Measurements from ENCODE around the gene NCCRP1. TPM values are rescaled to one million over a fixed set of nuclear protein-coding genes. Genes with fewer than 3 reads are reported as not detected.

Gene NCCRP1
- polyA plus RNA-seq, 1 donor: 0.26 TPM

GRCh38 chr19:39247701-39248664 is 51.2 kb downstream of the NCCRP1 start:
- DNase-seq: no peak

- no peak for DNase-seq
These were observed 52.0 kb downstream of the NCCRP1 start, which contains the start of gene IFNL4 for GRCh38 chr19:39248806-39249205. IFNL4 (minus strand) TSS chr19:39248856.

- no peak for DNase-seq
These were observed 54.3 kb downstream of the NCCRP1 start for GRCh38 chr19:39251081-39251480.

Other genes starting within 250 kb of the NCCRP1 start
- gene FBXO17, start 221.2 kb upstream of the NCCRP1 start, polyA plus RNA-seq (ENCODE audit: insufficient read length): 32.3 TPM
- 4.1 TPM for gene FBXO27, start 164.4 kb upstream of the NCCRP1 start, polyA plus RNA-seq (ENCODE audit: insufficient read length)
- gene ACP7, start 112.6 kb upstream of the NCCRP1 start, polyA plus RNA-seq (ENCODE audit: insufficient read length): 0.14 TPM
- gene PAK4, start 71.2 kb upstream of the NCCRP1 start, polyA plus RNA-seq (ENCODE audit: insufficient read length): 23.0 TPM
- gene SYCN, start 7.3 kb downstream of the NCCRP1 start, polyA plus RNA-seq (ENCODE audit: insufficient read length): not detected
- not detected for gene IFNL3, start 48.0 kb downstream of the NCCRP1 start, polyA plus RNA-seq (ENCODE audit: insufficient read length)
- not detected for gene IFNL4, start 51.9 kb downstream of the NCCRP1 start, polyA plus RNA-seq (ENCODE audit: insufficient read length)
- gene IFNL2, start 71.4 kb downstream of the NCCRP1 start, polyA plus RNA-seq (ENCODE audit: insufficient read length): not detected
- not detected for gene IFNL1, start 99.4 kb downstream of the NCCRP1 start, polyA plus RNA-seq (ENCODE audit: insufficient read length)
- 0.99 TPM for gene LRFN1, start 123.9 kb downstream of the NCCRP1 start, polyA plus RNA-seq (ENCODE audit: insufficient read length)
- gene GMFG, start 139.1 kb downstream of the NCCRP1 start, polyA plus RNA-seq (ENCODE audit: insufficient read length): 16.6 TPM
- gene SAMD4B, start 145.5 kb downstream of the NCCRP1 start, polyA plus RNA-seq (ENCODE audit: insufficient read length): 92.8 TPM
- gene PAF1, start 194.1 kb downstream of the NCCRP1 start, polyA plus RNA-seq (ENCODE audit: insufficient read length): 38.6 TPM
- gene MED29, start 194.4 kb downstream of the NCCRP1 start, polyA plus RNA-seq (ENCODE audit: insufficient read length): 25.5 TPM
- 60.1 TPM for gene ZFP36, start 209.9 kb downstream of the NCCRP1 start, polyA plus RNA-seq (ENCODE audit: insufficient read length)
- 54.9 TPM for gene PLEKHG2, start 215.7 kb downstream of the NCCRP1 start, polyA plus RNA-seq (ENCODE audit: insufficient read length)
- 2,118 TPM for gene RPS16, start 239.0 kb downstream of the NCCRP1 start, polyA plus RNA-seq (ENCODE audit: insufficient read length)
- gene SUPT5H, start 248.6 kb downstream of the NCCRP1 start, polyA plus RNA-seq (ENCODE audit: insufficient read length): 87.0 TPM

Measured in hindlimb muscle (tissue), 1 donor.